Tibial nerve (tissue), 4 donors: ENCODE measurements around the gene ERCC1. TPM values are rescaled to one million over a fixed set of nuclear protein-coding genes. Genes with fewer than 3 reads are reported as not detected.

Source experiments
- DNase-seq, 2 donors: peaks; one replicate each; pipeline ENCODE4 v3.0.0-alpha.2; 2019; ENCODE audit warnings: low spot score in 2 of 2
- H3K27ac ChIP-seq, 4 donors: fragments of 200-600 bp; sonication (generic) in 3 of 4; one replicate each; pipeline ENCODE4 v1.5.1; 2017 to 2019; ENCODE audit warnings: mild to moderate bottlenecking in 1 of 4
- H3K27me3 ChIP-seq, 2 donors: fragments of 200-600 bp; sonication (generic) in 1 of 2; one replicate each; pipeline versions ENCODE4 v1.5.1 to v1.6.0; 2017 to 2019
- H3K36me3 ChIP-seq, 3 donors: fragments of 200-600 bp; sonication (generic); one replicate each; pipeline ENCODE4 v1.5.1; 2018 to 2019
- H3K4me1 ChIP-seq, 4 donors: fragments of 200-600 bp; sonication (generic) in 3 of 4; one replicate each; pipeline ENCODE4 v1.5.1; 2017 to 2019
- H3K4me3 ChIP-seq, 4 donors: fragments of 200-600 bp; sonication (generic) in 3 of 4; one replicate each; pipeline ENCODE4 v1.5.1; 2017 to 2019; ENCODE audit warnings: mild to moderate bottlenecking in 1 of 4, moderate library complexity in 1 of 4
- H3K9me3 ChIP-seq, 4 donors: fragments of 200-600 bp; sonication (generic) in 3 of 4; one replicate each; pipeline ENCODE4 v1.5.1; 2017 to 2019
- EP300 ChIP-seq, 2 donors: sonication (generic); formaldehyde crosslinking; IDR thresholded peaks; one replicate each; pipeline ENCODE4 v1.6.1; 2017; ENCODE audit warnings: antibody characterized with exemption in 2 of 2, mild to moderate bottlenecking in 1 of 2
- POLR2A ChIP-seq, 2 donors: fragments of 450-650 bp; IDR thresholded peaks; one replicate each; pipeline ENCODE4 v1.6.1; 2017; ENCODE audit warnings: antibody characterized with exemption in 2 of 2, mild to moderate bottlenecking in 2 of 2, moderate library complexity in 2 of 2
- WGBS, 2 donors: methylation state at CpG; one replicate each; pipeline ENCODE4 v1.1.5; 2018; 5-methylcytosine and 5-hydroxymethylcytosine counted together
- total RNA-seq, 4 donors: library from RNA; depleted of rRNA; stranded (reverse); fragments of >200 nt; gene quantifications; one replicate each; pipeline ENCODE4 v1.1.0, GENCODE V29; 2016
- TF ChIP-seq, protein P1 (sequence below), 5 experiments: fragments of 200-600 bp in 3 of 5; fragments of 450-650 bp in 2 of 5; sonication (generic) in 3 of 5; IDR thresholded peaks; one replicate each; pipeline ENCODE4 v1.5.1; 2016 to 2019; ENCODE audit warnings: antibody characterized with exemption in 5 of 5, mild to moderate bottlenecking in 3 of 5, moderate library complexity in 2 of 5

The ERCC1 gene
- 100 to 1,000 TPM in 2 of 4 donors, 10 to 100 TPM in 2; 95.5 to 161 (median 99.2) TPM for total RNA-seq

DNA sequence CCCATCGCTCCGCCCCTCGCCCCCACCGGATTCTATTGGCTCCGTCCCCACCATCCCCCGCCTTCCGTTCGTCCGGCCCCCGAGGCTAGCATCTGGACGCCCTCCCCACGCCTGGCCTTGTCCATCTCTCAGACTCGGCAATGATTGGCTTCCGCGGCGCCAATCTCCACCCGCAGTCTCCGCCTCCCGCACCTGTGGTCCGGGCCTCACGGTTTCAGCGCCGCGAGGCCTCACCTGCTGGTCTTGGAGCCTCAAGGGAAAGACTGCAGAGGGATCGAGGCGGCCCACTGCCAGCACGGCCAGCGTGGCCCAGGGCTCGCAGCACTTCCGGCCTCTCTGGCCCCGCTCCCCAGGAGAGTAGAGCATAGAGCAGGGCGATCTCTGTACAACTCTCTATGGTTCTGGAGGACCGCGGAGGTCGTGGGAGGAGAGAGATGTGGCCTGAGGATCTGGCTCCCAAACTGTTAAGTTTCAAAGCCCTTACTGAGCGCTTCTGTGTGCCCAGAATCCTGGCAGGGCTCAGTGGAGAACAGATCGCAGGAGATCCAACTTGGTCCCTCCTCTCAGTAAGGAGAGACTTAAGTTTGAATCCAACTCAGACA lies at the start of gene ERCC1:
TSS of gene ERCC1 (minus strand) at position 329 of the 602 bp plus-strand sequence. CDS start 543 bp downstream, outside the sequence.
- 1 to 2% methylated on average over 29 to 35 of the region's 37 CpGs for WGBS, 2 donors
- H3K4me3 ChIP-seq, result peak within 1 kb of the TSS; percentile 57 to 74 (median 66)
- H3K4me1 ChIP-seq, result peaks cover 0 to 60% (median 24%) of the 10 kb centered on the region in 4 donors
- peak; percentile 91 to 92 for DNase-seq
- TF ChIP-seq EP300 (IDR thresholded peaks at IDR 0.05) (peak in 1 of 2 donors; percentile 26), POLR2A (IDR thresholded peaks at IDR 0.05) (peak in 1 of 2 donors; percentile 60)
- TF ChIP-seq, protein P1, sequence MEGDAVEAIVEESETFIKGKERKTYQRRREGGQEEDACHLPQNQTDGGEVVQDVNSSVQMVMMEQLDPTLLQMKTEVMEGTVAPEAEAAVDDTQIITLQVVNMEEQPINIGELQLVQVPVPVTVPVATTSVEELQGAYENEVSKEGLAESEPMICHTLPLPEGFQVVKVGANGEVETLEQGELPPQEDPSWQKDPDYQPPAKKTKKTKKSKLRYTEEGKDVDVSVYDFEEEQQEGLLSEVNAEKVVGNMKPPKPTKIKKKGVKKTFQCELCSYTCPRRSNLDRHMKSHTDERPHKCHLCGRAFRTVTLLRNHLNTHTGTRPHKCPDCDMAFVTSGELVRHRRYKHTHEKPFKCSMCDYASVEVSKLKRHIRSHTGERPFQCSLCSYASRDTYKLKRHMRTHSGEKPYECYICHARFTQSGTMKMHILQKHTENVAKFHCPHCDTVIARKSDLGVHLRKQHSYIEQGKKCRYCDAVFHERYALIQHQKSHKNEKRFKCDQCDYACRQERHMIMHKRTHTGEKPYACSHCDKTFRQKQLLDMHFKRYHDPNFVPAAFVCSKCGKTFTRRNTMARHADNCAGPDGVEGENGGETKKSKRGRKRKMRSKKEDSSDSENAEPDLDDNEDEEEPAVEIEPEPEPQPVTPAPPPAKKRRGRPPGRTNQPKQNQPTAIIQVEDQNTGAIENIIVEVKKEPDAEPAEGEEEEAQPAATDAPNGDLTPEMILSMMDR (IDR thresholded peaks at IDR 0.05), result no peak
- H3K27ac ChIP-seq, result peak within 1 kb of the TSS; percentile 75 to 93 (median 88)
- H3K27me3 ChIP-seq, result no peaks in the 10 kb centered on the region
- no peaks in the 10 kb centered on the region for H3K9me3 ChIP-seq
- peaks cover 0 to 35% (median 0%) of the 10 kb centered on the region in 3 donors for H3K36me3 ChIP-seq

DNA sequence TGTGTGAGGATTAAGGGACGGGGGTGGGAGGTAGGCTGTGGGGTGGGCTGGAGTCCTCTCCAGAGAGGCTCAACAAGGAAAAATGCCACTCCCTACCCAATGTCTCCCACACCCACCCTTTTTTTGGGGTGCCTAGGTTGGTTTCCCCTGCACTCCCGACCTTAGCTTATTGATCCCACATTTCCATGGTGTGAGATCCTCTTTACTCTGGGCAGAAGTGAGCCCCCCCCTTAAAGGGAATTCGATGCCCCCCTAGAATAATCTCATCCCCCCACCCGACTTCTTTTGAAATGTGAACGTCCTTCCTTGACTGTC lies 49.6 kb upstream of the ERCC1 start:
- Histone ChIP-seq H3K27ac (no peak overlapping the region), H3K9me3 (no peaks in the 10 kb centered on the region), H3K4me1 (peaks cover 0 to 54% (median 19%) of the 10 kb centered on the region in 4 donors), H3K36me3 (no peaks in the 10 kb centered on the region), H3K4me3 (no peak overlapping the region), H3K27me3 (peaks cover 0 to 42% of the 10 kb centered on the region in 2 donors)
- 25 to 31% methylated on average over 5 of the region's 5 CpGs for WGBS, 2 donors
- no peak for DNase-seq
- TF ChIP-seq, protein P1 (IDR thresholded peaks at IDR 0.05), result no peak

- no peaks in the 10 kb centered on the region for H3K36me3 ChIP-seq
- WGBS, 2 donors, result 11 to 19% methylated on average over 44 of the region's 44 CpGs
- no peak for TF ChIP-seq POLR2A (IDR thresholded peaks at IDR 0.05)
- no peak for TF ChIP-seq EP300 (IDR thresholded peaks at IDR 0.05)
- TF ChIP-seq, protein P1 (IDR thresholded peaks at IDR 0.05), result no peak
- DNase-seq, result no peak
- peak overlapping the region in 1 of 4 donors; percentile 9 for H3K4me3 ChIP-seq
- peaks cover 0 to 42% of the 10 kb centered on the region in 2 donors for H3K27me3 ChIP-seq
- no peaks in the 10 kb centered on the region for H3K9me3 ChIP-seq
- H3K27ac ChIP-seq, result no peak overlapping the region
- H3K4me1 ChIP-seq, result peaks cover 0 to 53% (median 21%) of the 10 kb centered on the region in 4 donors
Observed at GRCh38 chr19:45472563-45473366, 49.0 kb upstream of the ERCC1 start.

DNA sequence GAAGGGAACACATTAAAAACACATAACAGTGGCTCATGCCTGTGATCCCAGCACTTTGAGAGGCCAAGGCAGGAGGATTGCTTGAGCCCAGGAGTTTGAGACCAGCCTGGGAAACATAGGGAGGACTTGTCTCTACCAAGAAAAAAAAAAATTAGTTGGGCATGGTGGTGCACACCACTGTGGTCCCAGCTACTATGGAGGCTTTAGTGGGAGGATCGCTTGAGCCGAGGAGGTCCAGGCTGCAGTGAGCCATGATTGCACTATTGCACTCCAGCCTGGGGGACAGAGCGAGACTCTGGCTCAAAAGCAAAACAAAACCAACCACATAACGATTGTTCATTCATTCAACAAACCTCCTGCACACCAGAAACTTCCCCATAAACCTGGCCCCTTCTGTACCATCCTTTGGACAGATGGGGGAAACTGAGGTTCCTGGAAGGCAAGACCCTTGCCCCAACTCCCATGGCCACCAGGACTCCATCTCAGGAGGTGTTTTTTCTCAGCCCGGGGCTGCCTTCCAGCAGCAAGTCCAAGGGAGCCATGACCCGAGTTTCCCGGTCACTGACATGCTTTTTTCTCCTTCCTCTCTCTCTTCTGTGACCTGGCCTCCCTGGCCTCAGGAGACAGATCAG lies 48.3 kb upstream of the ERCC1 start:
- WGBS, 2 donors, result 37 to 43% methylated on average over 7 of the region's 7 CpGs

More for the DNA sequence above, 48.3 kb upstream of the ERCC1 start:
- Histone ChIP-seq H3K27ac (no peak overlapping the region), H3K4me1 (peaks cover 0 to 53% (median 23%) of the 10 kb centered on the region in 4 donors), H3K36me3 (no peaks in the 10 kb centered on the region), H3K27me3 (peaks cover 0 to 42% of the 10 kb centered on the region in 2 donors), H3K4me3 (no peak overlapping the region), H3K9me3 (no peaks in the 10 kb centered on the region)
- no peak for DNase-seq
- TF ChIP-seq POLR2A (IDR thresholded peaks at IDR 0.05), result no peak
- no peak for TF ChIP-seq EP300 (IDR thresholded peaks at IDR 0.05)
- TF ChIP-seq, protein P1 (IDR thresholded peaks at IDR 0.05), result no peak
